ENCODE data around the gene CHL1. TPM values are rescaled to one million over a fixed set of nuclear protein-coding genes. Genes with fewer than 3 reads are reported as not detected.

The CHL1 gene
- total and polyA plus RNA-seq, 12 donors, result 0.55 to 28.8 (median 2.2) TPM

DNA sequence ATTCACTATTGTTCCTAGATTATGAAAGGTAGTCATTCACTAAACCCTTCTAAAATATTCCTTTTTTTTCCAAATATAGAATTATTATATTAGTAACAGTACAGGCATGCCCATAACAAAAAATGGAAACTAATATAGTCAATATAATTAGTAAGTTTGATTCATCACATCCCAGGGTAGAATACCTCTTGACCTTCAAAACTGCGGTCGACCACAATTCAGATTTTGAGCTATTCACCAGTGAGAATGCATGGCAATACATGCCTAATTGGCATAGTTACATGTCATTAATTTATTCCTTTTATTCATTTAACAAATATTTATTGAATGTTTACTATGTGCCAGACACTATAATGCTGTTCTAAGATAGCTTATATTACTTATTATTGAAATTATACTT is 98.0 kb downstream of the CHL1 start:
- TF ChIP-seq, protein P1, sequence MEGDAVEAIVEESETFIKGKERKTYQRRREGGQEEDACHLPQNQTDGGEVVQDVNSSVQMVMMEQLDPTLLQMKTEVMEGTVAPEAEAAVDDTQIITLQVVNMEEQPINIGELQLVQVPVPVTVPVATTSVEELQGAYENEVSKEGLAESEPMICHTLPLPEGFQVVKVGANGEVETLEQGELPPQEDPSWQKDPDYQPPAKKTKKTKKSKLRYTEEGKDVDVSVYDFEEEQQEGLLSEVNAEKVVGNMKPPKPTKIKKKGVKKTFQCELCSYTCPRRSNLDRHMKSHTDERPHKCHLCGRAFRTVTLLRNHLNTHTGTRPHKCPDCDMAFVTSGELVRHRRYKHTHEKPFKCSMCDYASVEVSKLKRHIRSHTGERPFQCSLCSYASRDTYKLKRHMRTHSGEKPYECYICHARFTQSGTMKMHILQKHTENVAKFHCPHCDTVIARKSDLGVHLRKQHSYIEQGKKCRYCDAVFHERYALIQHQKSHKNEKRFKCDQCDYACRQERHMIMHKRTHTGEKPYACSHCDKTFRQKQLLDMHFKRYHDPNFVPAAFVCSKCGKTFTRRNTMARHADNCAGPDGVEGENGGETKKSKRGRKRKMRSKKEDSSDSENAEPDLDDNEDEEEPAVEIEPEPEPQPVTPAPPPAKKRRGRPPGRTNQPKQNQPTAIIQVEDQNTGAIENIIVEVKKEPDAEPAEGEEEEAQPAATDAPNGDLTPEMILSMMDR (IDR thresholded peaks at IDR 0.05), result no peak
- Histone ChIP-seq H3K36me3 (no peaks in the 10 kb centered on the region), H3K27me3 (no peaks in the 10 kb centered on the region), H3K4me3 (no peak overlapping the region), H3K27ac (no peak overlapping the region), H3K9me3 (no peaks in the 10 kb centered on the region), H3K4me1 (no peaks in the 10 kb centered on the region)
- intact Hi-C loops (cut with DNase I), result no loop called here
- ATAC-seq (no peak), DNase-seq (no peak)
- 88 to 93% methylated on average over 2 of the region's 2 CpGs for WGBS, 2 donors

GRCh38 chr3:295166-295565 is 98.6 kb downstream of the CHL1 start:
- no peak overlapping the region for H3K27ac ChIP-seq
- intact Hi-C loops (cut with DNase I), result no loop called here
- no peaks in the 10 kb centered on the region for H3K9me3 ChIP-seq
- no peak overlapping the region for H3K4me3 ChIP-seq
- WGBS, 2 donors, result 64 to 70% methylated on average over 3 of the region's 3 CpGs
- no peak for DNase-seq
- H3K4me1 ChIP-seq, result no peaks in the 10 kb centered on the region
- no peaks in the 10 kb centered on the region for H3K27me3 ChIP-seq
- TF ChIP-seq, protein P1 (IDR thresholded peaks at IDR 0.05), result no peak
- no peak for ATAC-seq
- no peaks in the 10 kb centered on the region for H3K36me3 ChIP-seq

DNA sequence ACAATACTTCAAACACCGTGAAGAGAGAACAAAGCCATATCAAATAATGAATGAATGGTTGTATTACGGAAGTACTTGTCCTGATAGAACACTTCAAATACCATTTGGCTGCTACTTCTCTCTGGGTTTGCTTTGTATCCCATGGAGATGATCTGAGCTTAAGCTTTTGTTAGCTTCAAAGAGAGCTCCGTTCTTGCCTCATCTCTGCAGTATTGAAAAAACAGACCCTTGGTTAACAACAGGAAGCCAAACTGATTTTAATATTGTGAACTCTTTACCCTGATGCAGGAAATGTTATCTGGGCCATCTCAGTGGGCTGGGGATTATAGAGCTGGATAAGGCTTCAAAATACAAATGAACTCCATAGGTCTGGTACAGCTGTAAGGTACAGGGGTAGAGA is 101.0 kb downstream of the CHL1 start:
- ATAC-seq, result no peak
- DNase-seq, result no peak
- WGBS, 2 donors, result 55 to 57% methylated on average over 3 of the region's 3 CpGs

GRCh38 chr3:299590-300301 is 103.2 kb downstream of the CHL1 start:
- Histone ChIP-seq H3K36me3 (no peaks in the 10 kb centered on the region), H3K9me3 (peaks cover 0 to 10% (median 0%) of the 10 kb centered on the region in 11 donors), H3K4me3 (no peak overlapping the region), H3K27ac (no peak overlapping the region), H3K4me1 (no peaks in the 10 kb centered on the region), H3K27me3 (no peaks in the 10 kb centered on the region)
- ATAC-seq, result no peak
- WGBS, 2 donors, result 57 to 61% methylated on average over 5 of the region's 5 CpGs
- TF ChIP-seq, protein P1 (IDR thresholded peaks at IDR 0.05), result no peak
- intact Hi-C loops (cut with DNase I), result no loop called here
- DNase-seq, result no peak

More for the DNA sequence above, 101.0 kb downstream of the CHL1 start:
- Histone ChIP-seq H3K27ac (no peak overlapping the region), H3K4me1 (no peaks in the 10 kb centered on the region), H3K27me3 (no peaks in the 10 kb centered on the region), H3K9me3 (peaks cover 0 to 5% (median 0%) of the 10 kb centered on the region in 11 donors), H3K36me3 (no peaks in the 10 kb centered on the region), H3K4me3 (no peak overlapping the region)
- TF ChIP-seq, protein P1 (IDR thresholded peaks at IDR 0.05), result no peak
- intact Hi-C loops (cut with DNase I), result no loop called here
